Measurements from ENCODE around the gene DLL3.

DNA sequence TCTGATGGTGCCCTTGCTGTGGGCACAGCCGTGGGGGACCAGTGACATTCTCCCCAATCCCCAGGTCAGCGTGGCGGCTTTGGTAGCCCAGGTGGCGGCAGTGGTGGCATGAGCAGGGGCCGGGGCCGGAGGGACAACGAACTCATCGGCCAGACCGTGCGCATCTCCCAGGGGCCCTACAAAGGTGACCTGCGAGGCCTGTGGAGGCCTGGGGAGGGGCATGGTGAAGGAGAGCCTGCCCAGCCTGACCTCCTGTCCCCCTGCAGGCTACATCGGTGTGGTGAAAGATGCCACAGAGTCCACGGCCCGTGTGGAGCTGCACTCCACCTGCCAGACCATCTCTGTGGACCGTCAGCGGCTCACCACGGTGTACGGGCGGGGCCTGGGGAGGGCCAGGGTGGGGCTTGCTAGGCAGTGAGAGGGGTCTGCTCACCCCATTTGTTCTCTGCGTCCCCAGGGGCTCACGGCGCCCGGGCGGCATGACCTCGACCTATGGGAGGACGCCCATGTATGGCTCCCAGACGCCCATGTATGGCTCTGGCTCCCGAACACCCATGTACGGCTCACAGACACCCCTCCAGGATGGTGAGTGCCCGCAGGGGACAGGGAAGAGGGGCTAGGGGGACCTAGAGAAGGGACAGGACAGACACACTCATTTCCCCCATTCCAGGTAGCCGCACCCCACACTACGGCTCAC, 25.9 kb upstream of the DLL3 start:
- TF ChIP-seq, protein P1, sequence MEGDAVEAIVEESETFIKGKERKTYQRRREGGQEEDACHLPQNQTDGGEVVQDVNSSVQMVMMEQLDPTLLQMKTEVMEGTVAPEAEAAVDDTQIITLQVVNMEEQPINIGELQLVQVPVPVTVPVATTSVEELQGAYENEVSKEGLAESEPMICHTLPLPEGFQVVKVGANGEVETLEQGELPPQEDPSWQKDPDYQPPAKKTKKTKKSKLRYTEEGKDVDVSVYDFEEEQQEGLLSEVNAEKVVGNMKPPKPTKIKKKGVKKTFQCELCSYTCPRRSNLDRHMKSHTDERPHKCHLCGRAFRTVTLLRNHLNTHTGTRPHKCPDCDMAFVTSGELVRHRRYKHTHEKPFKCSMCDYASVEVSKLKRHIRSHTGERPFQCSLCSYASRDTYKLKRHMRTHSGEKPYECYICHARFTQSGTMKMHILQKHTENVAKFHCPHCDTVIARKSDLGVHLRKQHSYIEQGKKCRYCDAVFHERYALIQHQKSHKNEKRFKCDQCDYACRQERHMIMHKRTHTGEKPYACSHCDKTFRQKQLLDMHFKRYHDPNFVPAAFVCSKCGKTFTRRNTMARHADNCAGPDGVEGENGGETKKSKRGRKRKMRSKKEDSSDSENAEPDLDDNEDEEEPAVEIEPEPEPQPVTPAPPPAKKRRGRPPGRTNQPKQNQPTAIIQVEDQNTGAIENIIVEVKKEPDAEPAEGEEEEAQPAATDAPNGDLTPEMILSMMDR (IDR thresholded peaks at IDR 0.05), result no peak
- no peak for TF ChIP-seq POLR2A (IDR thresholded peaks at IDR 0.05)

All from heart left ventricle (tissue), 13 donors.